CD4-positive, alpha-beta T cell treated with Interleukin-15 for 4 hours (primary cell): ENCODE measurements around the gene SNAP47.
A peak's percentile ranks its signal among the peaks of the same experiment; 100 is the strongest.

Experiments
- DNase-seq: peaks from one replicate; pipeline ENCODE4 v3.0.0-alpha.2; 2020; ENCODE audit warnings: low spot score

Gene SNAP47

GRCh38 chr1:227749916-227750710 lies 14.9 kb downstream of the SNAP47 start:
- no peak for DNase-seq

- no peak for DNase-seq
Observed at GRCh38 chr1:227753999-227754711, 18.9 kb downstream of the SNAP47 start.

GRCh38 chr1:227754958-227755357 lies 19.7 kb downstream of the SNAP47 start:
- no peak for DNase-seq

GRCh38 chr1:227756172-227756959 lies 21.1 kb downstream of the SNAP47 start:
- DNase-seq, result no peak

- DNase-seq, result no peak
Observed at GRCh38 chr1:227757781-227758180, 22.5 kb downstream of the SNAP47 start.

- DNase-seq, result no peak
Observed at GRCh38 chr1:227758366-227758765, 23.1 kb downstream of the SNAP47 start.

- DNase-seq, result no peak
Observed at GRCh38 chr1:227759341-227760300, 24.4 kb downstream of the SNAP47 start.

- no peak for DNase-seq
Observed at GRCh38 chr1:227760377-227760776, 25.1 kb downstream of the SNAP47 start.

GRCh38 chr1:227761621-227762230 lies 26.5 kb downstream of the SNAP47 start:
- no peak for DNase-seq

- DNase-seq, result peak; percentile 86
Observed at GRCh38 chr1:227762231-227762911, 27.1 kb downstream of the SNAP47 start.

- DNase-seq, result no peak
Observed at GRCh38 chr1:227763246-227764018, 28.2 kb downstream of the SNAP47 start.

- no peak for DNase-seq
Observed at GRCh38 chr1:227764019-227764391, 28.8 kb downstream of the SNAP47 start.

- no peak for DNase-seq
Observed at GRCh38 chr1:227765261-227766014, 30.2 kb downstream of the SNAP47 start.

- peak; percentile 84 for DNase-seq
Observed at GRCh38 chr1:227766015-227766634, 30.9 kb downstream of the SNAP47 start.

GRCh38 chr1:227766653-227767277 lies 31.5 kb downstream of the SNAP47 start:
- no peak for DNase-seq

- no peak for DNase-seq
Observed at GRCh38 chr1:227767401-227768124, 32.3 kb downstream of the SNAP47 start.

GRCh38 chr1:227768125-227768439 lies 32.8 kb downstream of the SNAP47 start:
- DNase-seq, result no peak
